Activated CD8-positive, alpha-beta memory T cell treated with anti-CD3 and anti-CD28 coated beads for 48 hours (primary cell): ENCODE results near the gene WWOX.

Source experiments
- DNase-seq, 3 experiments: peaks; one replicate each; pipeline ENCODE4 v3.0.0-alpha.2; 2020; ENCODE audit warnings: low read depth in 2 of 3, low spot score in 2 of 3

WWOX gene

GRCh38 chr16:78386557-78387324 is 287.3 kb downstream of the WWOX start:
- no peak for DNase-seq

- DNase-seq, result no peak
These were observed 289.6 kb downstream of the WWOX start for GRCh38 chr16:78389009-78389498.

- DNase-seq, result no peak
These were observed 290.6 kb downstream of the WWOX start for GRCh38 chr16:78390092-78390491.

- no peak for DNase-seq
These were observed 291.3 kb downstream of the WWOX start for GRCh38 chr16:78390508-78391324.

DNA sequence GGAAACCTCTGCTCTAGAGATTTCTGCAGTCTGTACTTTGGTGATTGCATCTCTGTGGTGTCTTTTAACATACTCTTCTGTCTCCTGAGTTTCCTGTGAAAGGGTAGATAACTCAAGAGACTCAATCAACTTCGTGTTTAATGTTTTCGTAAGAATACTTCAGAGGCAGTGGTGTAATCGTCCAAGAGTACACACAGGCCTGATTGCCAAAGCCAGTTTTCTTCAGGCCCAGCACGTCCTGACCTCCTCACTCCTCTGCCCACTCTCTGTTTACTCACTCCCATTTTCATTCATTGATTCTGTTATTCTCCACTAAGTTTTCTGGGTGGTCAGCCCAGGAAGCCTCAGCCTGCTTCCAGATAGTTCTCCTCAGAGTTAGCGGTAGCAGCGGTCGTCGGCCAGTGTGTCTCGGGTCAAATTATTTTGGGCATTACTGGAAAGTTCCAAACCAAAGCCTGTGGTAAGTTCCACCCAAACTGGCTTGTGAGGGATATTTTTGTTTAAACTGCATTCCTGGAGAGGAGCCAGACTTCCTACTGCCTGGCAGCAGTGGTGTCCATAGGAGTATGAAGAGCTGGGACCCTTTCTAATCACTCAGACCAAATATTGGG is 293.2 kb downstream of the WWOX start:
- no peak for DNase-seq

GRCh38 chr16:78395035-78395434 is 295.6 kb downstream of the WWOX start:
- DNase-seq, result no peak

GRCh38 chr16:78396046-78396445 is 296.6 kb downstream of the WWOX start:
- DNase-seq, result no peak

- no peak for DNase-seq
These were observed 297.2 kb downstream of the WWOX start for GRCh38 chr16:78396673-78397072.

DNA sequence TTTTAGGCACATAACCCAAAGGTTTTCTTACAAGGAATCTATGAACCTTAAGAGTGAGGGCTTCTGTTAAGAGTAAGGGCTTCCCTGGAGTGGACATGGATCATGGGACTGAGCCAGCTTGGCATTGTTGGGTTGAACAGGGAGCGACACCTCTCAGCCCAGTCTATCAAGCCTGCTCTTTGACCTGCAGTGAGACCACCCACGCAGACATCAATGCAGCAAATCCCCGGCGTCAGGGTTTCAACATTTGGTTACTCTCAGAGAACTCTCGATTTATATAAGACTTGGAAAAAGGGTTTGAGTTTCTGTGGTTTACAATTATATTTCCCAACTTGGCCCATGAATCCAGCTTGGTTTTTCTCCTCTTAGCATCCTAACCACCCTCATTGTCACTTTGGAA is 299.9 kb downstream of the WWOX start:
- no peak for DNase-seq

DNA sequence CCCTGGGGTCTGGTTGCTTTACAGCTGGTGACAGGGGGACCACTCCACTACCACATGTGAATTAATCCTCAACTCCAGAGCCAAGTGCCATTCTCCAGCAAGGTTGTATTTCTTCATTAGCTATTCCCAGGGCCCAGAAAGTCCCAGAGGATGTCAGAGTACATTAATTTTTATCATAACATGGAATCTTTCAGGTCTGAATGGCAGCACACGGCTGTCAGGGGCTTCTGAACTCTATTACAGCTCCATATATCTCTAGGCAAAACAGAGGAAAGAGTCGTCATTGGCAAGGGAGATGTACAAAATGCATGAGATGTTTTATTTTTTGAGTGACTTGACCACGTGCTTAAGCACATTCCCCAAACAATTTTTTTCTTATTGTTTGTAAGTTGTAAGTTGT is 303.4 kb downstream of the WWOX start:
- no peak for DNase-seq

- DNase-seq, result no peak
These were observed 305.6 kb downstream of the WWOX start for GRCh38 chr16:78405040-78405439.

DNA sequence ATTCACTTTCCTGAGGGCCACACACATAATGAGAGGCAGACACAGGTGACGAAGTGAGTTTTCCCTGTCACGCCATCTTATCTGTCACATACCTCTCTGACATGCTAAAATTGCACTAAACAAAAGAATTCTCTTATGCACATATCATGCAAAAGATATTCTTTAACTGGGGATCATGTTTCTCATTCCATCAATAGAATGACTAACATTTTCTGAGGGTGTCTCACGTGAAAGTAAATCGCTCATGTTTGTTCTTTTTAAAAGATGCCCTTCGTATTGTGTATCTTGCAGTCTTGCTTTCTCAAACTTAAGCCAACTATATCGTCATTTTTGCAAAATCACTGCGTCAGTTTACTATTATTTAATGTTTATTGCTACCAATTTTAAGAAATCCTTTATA is 306.4 kb downstream of the WWOX start:
- no peak for DNase-seq

DNA sequence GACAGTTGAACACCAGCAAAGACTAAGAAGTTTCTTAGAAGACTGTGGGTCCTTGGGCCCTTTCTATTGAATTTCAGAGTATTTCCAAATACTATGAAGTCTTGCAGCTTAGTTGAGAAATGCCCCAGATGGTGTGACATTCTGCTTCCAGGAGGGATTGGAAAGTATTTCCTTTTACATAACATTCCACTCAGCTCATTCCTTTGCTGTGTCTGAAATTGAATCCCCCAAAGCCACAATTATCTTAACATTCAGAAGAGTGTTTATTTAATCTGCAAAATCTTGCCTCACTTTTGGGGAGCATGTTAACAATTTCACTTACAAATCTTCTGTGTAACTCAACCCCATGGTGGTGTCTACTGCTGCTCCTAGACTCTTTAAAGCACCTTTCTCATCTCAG is 307.7 kb downstream of the WWOX start:
- DNase-seq, result no peak

DNA sequence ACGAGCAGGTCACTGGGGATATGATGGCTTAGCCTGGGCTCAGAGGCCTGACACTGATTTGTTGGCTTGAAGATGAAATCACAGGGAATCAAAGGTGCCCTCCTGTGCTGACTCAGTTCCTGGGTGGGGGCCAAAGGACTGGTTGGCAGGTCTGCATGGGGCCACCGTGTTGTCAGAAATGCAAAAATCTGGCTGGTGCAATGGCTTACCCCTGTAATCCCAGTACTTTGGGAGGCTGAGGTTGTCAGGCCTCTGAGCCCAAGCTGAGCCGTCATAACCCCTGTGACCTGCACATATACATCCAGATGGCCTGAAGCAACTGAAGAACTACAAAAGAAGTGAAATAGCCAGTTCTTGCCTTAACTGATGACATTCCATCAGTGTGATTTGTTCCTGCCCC is 314.2 kb downstream of the WWOX start:
- no peak for DNase-seq

DNA sequence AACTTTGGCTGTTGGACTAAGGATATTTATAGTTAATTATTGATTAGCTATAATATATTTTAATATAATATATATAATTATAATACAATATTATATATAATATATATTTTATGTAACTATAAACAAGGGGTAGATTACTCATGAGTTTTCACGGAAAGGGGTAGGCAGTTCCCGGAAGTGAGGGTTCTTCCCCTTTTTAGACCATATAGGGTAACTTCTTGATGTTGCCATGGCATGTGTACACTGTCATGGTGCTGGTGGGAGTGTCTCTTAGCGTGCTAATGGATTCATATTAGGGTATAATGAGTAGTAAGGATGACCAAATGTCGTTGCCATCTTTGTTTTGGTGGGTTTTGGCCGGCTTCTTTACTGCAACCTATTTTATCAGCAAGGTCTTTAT is 315.6 kb downstream of the WWOX start:
- DNase-seq, result no peak

DNA sequence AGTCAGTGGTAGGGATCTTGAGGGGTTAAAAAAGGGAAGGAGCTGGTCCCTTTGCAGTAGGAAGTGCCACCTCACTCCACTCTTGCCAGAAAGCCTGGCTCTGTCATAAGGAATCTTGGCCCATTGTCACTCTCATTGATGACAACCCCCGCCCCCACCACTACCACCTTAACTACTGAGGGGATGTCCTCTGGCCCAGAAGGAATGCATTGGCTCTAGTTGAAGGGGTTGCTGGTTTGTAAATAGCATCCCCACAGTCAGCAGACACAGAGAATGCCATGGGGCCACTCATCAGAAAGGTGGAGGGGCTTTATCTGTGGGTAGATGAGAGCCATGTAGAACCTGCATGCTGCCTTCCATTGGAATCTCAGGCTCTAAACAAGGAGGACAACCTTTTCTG is 316.2 kb downstream of the WWOX start:
- no peak for DNase-seq

DNA sequence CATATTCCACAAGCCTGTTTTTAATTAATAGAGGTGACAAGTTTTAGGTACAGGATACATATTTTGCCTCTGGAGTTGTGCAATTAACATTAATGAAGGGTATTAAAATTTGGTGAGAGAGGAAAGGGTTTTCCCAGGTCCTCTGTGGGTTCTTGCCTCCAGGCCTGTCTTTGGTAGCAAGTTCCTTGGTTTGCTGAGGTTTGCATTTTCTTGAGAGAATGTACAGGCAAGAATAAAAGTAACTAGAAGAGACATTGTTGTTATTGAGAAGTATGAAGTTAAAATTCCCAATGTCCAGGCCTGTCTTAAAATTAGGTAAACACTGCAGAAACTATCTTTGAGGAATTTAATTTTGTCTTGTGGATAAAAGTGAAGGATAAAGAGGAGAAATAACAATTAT is 316.9 kb downstream of the WWOX start:
- no peak for DNase-seq

DNA sequence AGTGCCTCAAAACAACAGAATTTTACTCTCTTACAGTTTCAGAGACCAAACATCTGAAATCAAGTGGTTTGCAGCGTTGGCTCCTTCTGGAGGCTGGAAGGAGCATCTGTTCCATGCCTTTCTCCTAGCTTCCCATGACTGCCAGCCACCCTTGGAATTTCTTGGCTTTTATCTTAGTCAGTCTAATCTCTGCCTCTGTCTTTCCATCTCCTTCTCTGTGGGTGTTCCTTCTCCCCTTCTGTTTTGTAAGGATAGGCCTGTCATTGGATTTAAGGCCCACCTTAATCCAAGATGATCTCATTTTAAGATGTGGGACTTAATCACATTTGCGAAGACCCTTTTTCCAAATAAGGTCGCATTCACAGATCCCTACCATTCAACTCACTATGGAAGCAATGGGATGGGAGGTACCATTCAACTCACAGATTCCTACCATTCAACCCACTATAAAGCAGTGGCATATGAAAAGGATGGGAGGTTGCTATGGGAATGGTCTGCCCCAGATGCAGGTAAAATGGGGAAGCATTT is 321.8 kb downstream of the WWOX start:
- no peak for DNase-seq

DNA sequence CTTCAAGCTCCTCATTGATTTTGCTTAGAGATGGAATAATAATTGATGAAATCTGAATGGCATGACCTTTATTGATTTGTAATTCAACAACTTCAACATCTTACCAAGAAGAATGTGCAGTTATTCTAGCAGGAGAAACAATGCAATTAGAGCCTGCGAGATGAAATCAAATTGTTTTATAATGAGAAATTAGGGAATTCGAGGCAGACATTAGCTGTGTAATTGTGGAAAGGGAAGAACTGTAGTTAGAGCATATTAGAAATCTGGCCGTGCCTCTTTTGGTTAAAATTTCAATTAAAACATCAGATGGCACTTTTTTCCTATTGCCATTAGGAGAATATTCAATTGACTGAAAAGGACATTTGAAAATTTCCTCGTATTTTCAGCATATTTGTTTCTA is 325.8 kb downstream of the WWOX start:
- DNase-seq, result no peak

DNA sequence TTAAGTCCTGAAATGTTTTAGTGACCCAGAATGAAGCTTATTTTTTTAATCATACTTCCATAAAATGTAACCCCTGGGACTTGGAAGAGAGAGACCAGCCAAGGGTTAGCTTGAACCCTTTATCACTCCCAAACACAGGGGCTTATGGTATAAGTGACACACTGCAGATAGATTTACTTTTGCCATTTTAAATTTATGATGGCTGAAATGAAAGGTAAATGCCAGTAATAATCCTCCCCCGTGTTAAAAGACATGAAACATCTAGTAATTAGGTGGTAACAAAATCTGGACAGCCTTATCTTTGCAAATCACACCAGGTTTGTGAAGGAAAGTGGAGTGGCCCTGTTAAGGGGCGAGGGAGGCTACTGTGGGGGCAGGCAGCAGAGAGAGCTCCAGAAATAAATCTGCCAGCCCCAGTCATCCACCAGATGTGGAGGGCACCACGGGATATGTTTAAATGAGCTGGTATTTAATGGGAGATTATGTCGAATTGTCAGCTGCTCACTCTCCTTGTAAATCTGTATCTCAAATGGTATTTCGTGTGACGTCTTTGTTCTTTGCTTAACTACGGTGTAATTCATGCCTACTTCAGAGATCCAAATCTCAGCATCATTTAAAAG is 326.5 kb downstream of the WWOX start:
- DNase-seq, result no peak

- DNase-seq, result no peak
These were observed 328.7 kb downstream of the WWOX start for GRCh38 chr16:78428193-78428592.
